Panc1 (cell line): ENCODE data around the gene CDH23.

Experiments used
- POLR2AphosphoS5 ChIP-seq: IDR thresholded peaks from 2 replicates; pipeline ENCODE4 v1.6.1; 2012; ENCODE audit warnings: mild to moderate bottlenecking, low read depth, low read length, moderate library complexity
- REST ChIP-seq, 2 experiments: IDR thresholded peaks; 2 replicates each; pipeline ENCODE4 v1.6.1; 2011 to 2012; ENCODE audit warnings: low read depth in 2 of 2, control low read depth in 1 of 2, low read length in 1 of 2, mild to moderate bottlenecking in 1 of 2, moderate library complexity in 1 of 2; ENCODE audit not compliant: insufficient read depth in 1 of 2
- SIN3A ChIP-seq: IDR thresholded peaks from 2 replicates; pipeline ENCODE4 v1.6.1; 2012; ENCODE audit warnings: low read depth, mild to moderate bottlenecking, low read length, moderate library complexity, borderline replicate concordance; ENCODE audit not compliant: insufficient read depth
- TCF7L2 ChIP-seq: IDR thresholded peaks from 2 replicates; pipeline ENCODE4 v1.6.1; 2011; ENCODE audit warnings: mild to moderate bottlenecking, low read depth, low read length, inconsistent platforms
- TF ChIP-seq, protein P1 (sequence below): fragments of 450-650 bp; IDR thresholded peaks from 2 replicates; pipeline ENCODE4 v1.5.1; 2017; ENCODE audit warnings: mild to moderate bottlenecking

DNA sequence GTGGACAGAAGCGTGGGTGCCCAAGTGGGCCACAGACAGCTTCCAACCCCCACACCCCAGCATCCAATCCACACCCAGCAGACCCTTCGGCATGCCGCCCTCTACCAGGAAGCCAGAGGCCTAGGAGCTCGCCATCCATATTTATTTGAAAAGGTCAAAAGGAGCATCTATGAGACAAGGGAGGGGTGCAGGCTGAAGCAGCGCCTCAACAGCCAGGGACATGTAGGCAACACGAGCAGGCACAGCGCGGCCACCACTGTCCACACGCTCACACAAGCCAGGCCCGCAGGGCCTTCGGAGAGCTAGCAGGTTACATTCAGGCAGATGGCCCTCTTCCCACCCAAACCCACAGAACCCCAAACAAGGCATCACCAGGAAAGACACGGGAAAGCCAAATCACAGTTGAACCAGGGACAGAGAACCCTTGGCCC is 419.7 kb downstream of the CDH23 start:
- TF ChIP-seq SIN3A (no peak), REST (IDR thresholded peaks at IDR 0.05; ENCODE audit: insufficient read depth in 1 of 2, low read depth in 2 of 2, low read length in 1 of 2) (no peak), TCF7L2 (no peak), POLR2AphosphoS5 (no peak)
- TF ChIP-seq, protein P1, sequence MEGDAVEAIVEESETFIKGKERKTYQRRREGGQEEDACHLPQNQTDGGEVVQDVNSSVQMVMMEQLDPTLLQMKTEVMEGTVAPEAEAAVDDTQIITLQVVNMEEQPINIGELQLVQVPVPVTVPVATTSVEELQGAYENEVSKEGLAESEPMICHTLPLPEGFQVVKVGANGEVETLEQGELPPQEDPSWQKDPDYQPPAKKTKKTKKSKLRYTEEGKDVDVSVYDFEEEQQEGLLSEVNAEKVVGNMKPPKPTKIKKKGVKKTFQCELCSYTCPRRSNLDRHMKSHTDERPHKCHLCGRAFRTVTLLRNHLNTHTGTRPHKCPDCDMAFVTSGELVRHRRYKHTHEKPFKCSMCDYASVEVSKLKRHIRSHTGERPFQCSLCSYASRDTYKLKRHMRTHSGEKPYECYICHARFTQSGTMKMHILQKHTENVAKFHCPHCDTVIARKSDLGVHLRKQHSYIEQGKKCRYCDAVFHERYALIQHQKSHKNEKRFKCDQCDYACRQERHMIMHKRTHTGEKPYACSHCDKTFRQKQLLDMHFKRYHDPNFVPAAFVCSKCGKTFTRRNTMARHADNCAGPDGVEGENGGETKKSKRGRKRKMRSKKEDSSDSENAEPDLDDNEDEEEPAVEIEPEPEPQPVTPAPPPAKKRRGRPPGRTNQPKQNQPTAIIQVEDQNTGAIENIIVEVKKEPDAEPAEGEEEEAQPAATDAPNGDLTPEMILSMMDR = no peak
